HepG2 (cell line): ENCODE data around the gene SP5. TPM values are rescaled to one million over a fixed set of nuclear protein-coding genes. Genes with fewer than 3 reads are reported as not detected.

Source experiments
- ATF5 ChIP-seq: sonication (generic); formaldehyde crosslinking; IDR thresholded peaks from 2 replicates; pipeline ENCODE4 v1.4.0; 2020; ENCODE audit warnings: mild to moderate bottlenecking, low read depth, missing genetic modification reagents
- BATF2 ChIP-seq: sonication (generic); formaldehyde crosslinking; IDR thresholded peaks from 2 replicates; pipeline ENCODE4 v1.8.0; 2022; ENCODE audit warnings: mild to moderate bottlenecking, missing genetic modification reagents, moderate library complexity
- DNMT3B ChIP-seq: conservative IDR thresholded peaks from 2 replicates; pipeline ENCODE4 v1.6.1; 2016; ENCODE audit warnings: missing biosample characterization, control low read depth
- ETS1 ChIP-seq: sonication (generic); formaldehyde crosslinking; IDR thresholded peaks from 2 replicates; pipeline ENCODE4 v1.4.0; 2020; ENCODE audit warnings: missing genetic modification reagents
- FOXA1 ChIP-seq, 2 experiments: fragments of 450-650 bp in 1 of 2; sonication (generic) in 1 of 2; formaldehyde crosslinking in 1 of 2; IDR thresholded peaks; 2 replicates each; pipeline versions ENCODE4 v1.4.0 to v1.6.1; 2016 to 2020; ENCODE audit warnings: missing genetic modification reagents in 1 of 2
- GZF1 ChIP-seq: sonication (generic); formaldehyde crosslinking; IDR thresholded peaks from 2 replicates; pipeline ENCODE4 v1.5.1; 2020; ENCODE audit warnings: mild to moderate bottlenecking, missing genetic modification reagents
- HHEX ChIP-seq: IDR thresholded peaks from 2 replicates; pipeline ENCODE4 v1.6.1; 2016; ENCODE audit warnings: control low read depth
- HOXA7 ChIP-seq: sonication (generic); formaldehyde crosslinking; IDR thresholded peaks from 2 replicates; pipeline ENCODE4 v1.8.1; 2022; ENCODE audit warnings: mild to moderate bottlenecking, missing genetic modification reagents, moderate library complexity
- KLF15 ChIP-seq: sonication (generic); formaldehyde crosslinking; IDR thresholded peaks from 2 replicates; pipeline ENCODE4 v1.8.1; 2023; ENCODE audit warnings: borderline replicate concordance, mild to moderate bottlenecking, inconsistent platforms, missing genetic modification reagents, mixed read lengths
- MAZ ChIP-seq, 2 experiments: sonication (generic) in 1 of 2; formaldehyde crosslinking in 1 of 2; IDR thresholded peaks; 2 replicates each; pipeline versions ENCODE4 v1.5.0 to v1.6.1; 2012 to 2020; ENCODE audit warnings: low read depth in 2 of 2, mild to moderate bottlenecking in 2 of 2, borderline replicate concordance in 1 of 2, improper control_type of control experiment in 1 of 2, low read length in 1 of 2, missing genetic modification reagents in 1 of 2, moderate library complexity in 1 of 2
- MIER2 ChIP-seq: IDR thresholded peaks from 2 replicates; pipeline ENCODE4 v1.6.1; 2016; ENCODE audit warnings: missing biosample characterization, missing genetic modification reagents
- MXI1 ChIP-seq: IDR thresholded peaks from 3 replicates; pipeline ENCODE4 v1.6.1; 2012; ENCODE audit warnings: low read depth, low read length, inconsistent platforms, borderline replicate concordance
- PRPF4 ChIP-seq: fragments of 200-400 bp; formaldehyde crosslinking; IDR thresholded peaks from 2 replicates; pipeline ENCODE4 v1.6.1; 2016; ENCODE audit warnings: low read length, low read depth; ENCODE audit not compliant: poor library complexity, severe bottlenecking
- SMARCC2 ChIP-seq: fragments of 450-650 bp; IDR thresholded peaks from 2 replicates; pipeline ENCODE4 v1.6.1; 2017; ENCODE audit warnings: antibody characterized with exemption, mild to moderate bottlenecking
- SP4 ChIP-seq: sonication (generic); formaldehyde crosslinking; IDR thresholded peaks from 2 replicates; pipeline ENCODE4 v1.8.1; 2023; ENCODE audit warnings: mild to moderate bottlenecking, missing genetic modification reagents
- SRSF1 ChIP-seq: fragments of 200-400 bp; formaldehyde crosslinking; optimal IDR thresholded peaks from 2 replicates; pipeline ENCODE3; 2017; ENCODE audit warnings: mild to moderate bottlenecking, low read depth, low read length, moderate library complexity
- SRY ChIP-seq: sonication (generic); formaldehyde crosslinking; IDR thresholded peaks from 2 replicates; pipeline ENCODE4 v1.8.0; 2022; ENCODE audit warnings: mild to moderate bottlenecking, missing genetic modification reagents
- XRCC5 ChIP-seq: fragments of 200-400 bp; formaldehyde crosslinking; optimal IDR thresholded peaks from 2 replicates; pipeline ENCODE3; 2017; ENCODE audit warnings: mild to moderate bottlenecking, low read length
- ZBTB25 ChIP-seq: IDR thresholded peaks from 2 replicates; pipeline ENCODE4 v1.6.1; 2018; ENCODE audit warnings: missing genetic modification reagents
- ZNF639 ChIP-seq: conservative IDR thresholded peaks from 2 replicates; pipeline ENCODE4 v1.6.1; 2018; ENCODE audit warnings: missing genetic modification reagents
- ZNF713 ChIP-seq: sonication (generic); formaldehyde crosslinking; IDR thresholded peaks from 2 replicates; pipeline ENCODE4 v1.4.0; 2020; ENCODE audit warnings: mild to moderate bottlenecking, missing genetic modification reagents
- ZNF770 ChIP-seq: sonication (generic); formaldehyde crosslinking; IDR thresholded peaks from 2 replicates; pipeline ENCODE4 v1.5.0; 2020; ENCODE audit warnings: mild to moderate bottlenecking, missing genetic modification reagents
- polyA plus RNA-seq, 8 experiments: library from polyadenylated mRNA; depleted of rRNA in 3 of 8; stranded (reverse) in 7 of 8; unstranded in 1 of 8; fragments of >200 nt; fragmentation: Illumina TruSeq in 4 of 8; extraction: Trizol in 4 of 8; gene quantifications; 2 replicates each; pipeline versions ENCODE4 v1.2.1 to v1.2.3, GENCODE V29; 2011 to 2016; ENCODE audit warnings: low read depth in 4 of 8, missing spikeins in 1 of 8, mixed read lengths in 1 of 8; ENCODE audit not compliant: insufficient read depth in 1 of 8
- total RNA-seq, 5 experiments: library from RNA; depleted of rRNA; stranded (reverse); fragments of >200 nt; fragmentation: Illumina TruSeq; extraction: Trizol; gene quantifications; 2 replicates each; pipeline ENCODE4 v1.2.3, GENCODE V29; 2016; ENCODE audit warnings: low read depth in 1 of 5

The SP5 gene
- total and polyA plus RNA-seq, 2 of the 13 experiments (the other 11 are each of a cell fraction or from before 2014, with no cell fraction given), result 50.8 to 119 TPM

GRCh38 chr2:170716851-170717598 lies 1.9 kb downstream of the SP5 start (continued):
- TF ChIP-seq ZNF639 (CRISPR knock-in tag), result no peak; the same call in 1 of the 2 replicates
- no peak for TF ChIP-seq DNMT3B (CRISPR knock-in tag)
- TF ChIP-seq MXI1, result peak; percentile 82; the same call in 1 of the 3 replicates
- TF ChIP-seq HOXA7 (CRISPR knock-in tag), result no peak
- peak; percentile 92; the same call in 1 of the 2 replicates for TF ChIP-seq SRY
- TF ChIP-seq MIER2 (CRISPR knock-in tag), result peak; percentile 47; the same call in 1 of the 2 replicates
- TF ChIP-seq PRPF4, result no peak
- TF ChIP-seq ZNF770, result peak; percentile 25; the same call in 1 of the 2 replicates
- TF ChIP-seq ZBTB25 (CRISPR knock-in tag), result no peak
- peak; percentile 31; the same call in 1 of the 2 replicates for TF ChIP-seq MAZ (IDR thresholded peaks at IDR 0.05; ENCODE audit: borderline replicate concordance, low read depth, low read length)
- TF ChIP-seq MAZ (CRISPR knock-in tag; IDR thresholded peaks at IDR 0.05; ENCODE audit: low read depth), result peak; percentile 70
- no peak for TF ChIP-seq SMARCC2
- peak; percentile 56; the same call in 1 of the 2 replicates for TF ChIP-seq KLF15
- no peak for TF ChIP-seq FOXA1 (IDR thresholded peaks at IDR 0.05)
- TF ChIP-seq FOXA1 (CRISPR knock-in tag; IDR thresholded peaks at IDR 0.05), result 0 out of 2 replicates have a peak, but pooled peaks have one; percentile 42
- TF ChIP-seq ZNF713 (CRISPR knock-in tag), result no peak
- no peak for TF ChIP-seq ETS1 (CRISPR knock-in tag)
- TF ChIP-seq XRCC5, result peak; percentile 91
- TF ChIP-seq BATF2 (CRISPR knock-in tag), result peak; percentile 61; the same call in 1 of the 2 replicates
- no peak; the same call in 1 of the 2 replicates for TF ChIP-seq SP4
- TF ChIP-seq SRSF1, result peak; percentile 79
- peak; percentile 74; the same call in 1 of the 2 replicates for TF ChIP-seq GZF1
- no peak for TF ChIP-seq HHEX (CRISPR knock-in tag)
- no peak for TF ChIP-seq ATF5 (CRISPR knock-in tag)
